NCI-H1930 (cell line): ENCODE results near the gene PODN.

Experiments
- DNase-seq, 2 experiments: peaks; one replicate each; lab custom pipeline; 2025; lab: John Stamatoyannopoulos, UW

The PODN gene

GRCh38 chr1:53074313-53075154, 12.5 kb downstream of the PODN start:
- no peak for DNase-seq

- no peak for DNase-seq
These were observed 13.2 kb downstream of the PODN start for GRCh38 chr1:53075206-53075605.

- DNase-seq: no peak
These were observed 13.7 kb downstream of the PODN start for GRCh38 chr1:53075761-53076163.

- no peak for DNase-seq
These were observed 14.2 kb downstream of the PODN start for GRCh38 chr1:53076165-53076564.

GRCh38 chr1:53076721-53077598, 14.9 kb downstream of the PODN start:
- no peak for DNase-seq

- no peak for DNase-seq
These were observed 15.6 kb downstream of the PODN start for GRCh38 chr1:53077599-53077965.

GRCh38 chr1:53078333-53079101, 16.5 kb downstream of the PODN start:
- DNase-seq: no peak

- no peak for DNase-seq
These were observed 17.2 kb downstream of the PODN start for GRCh38 chr1:53079251-53079650.

GRCh38 chr1:53080041-53080440, 18.0 kb downstream of the PODN start:
- DNase-seq: no peak

- no peak for DNase-seq
These were observed 18.8 kb downstream of the PODN start for GRCh38 chr1:53080769-53081168.

- DNase-seq: no peak
These were observed 19.5 kb downstream of the PODN start for GRCh38 chr1:53081384-53082066.

GRCh38 chr1:53082826-53083455, 20.9 kb downstream of the PODN start:
- DNase-seq: no peak

GRCh38 chr1:53083636-53084588, 21.9 kb downstream of the PODN start:
- DNase-seq: no peak

GRCh38 chr1:53084589-53084971, 22.6 kb downstream of the PODN start:
- no peak for DNase-seq

- no peak for DNase-seq
These were observed 23.4 kb downstream of the PODN start for GRCh38 chr1:53085405-53085804.

- DNase-seq: no peak
These were observed 24.6 kb downstream of the PODN start for GRCh38 chr1:53086491-53087070.

- no peak for DNase-seq
These were observed 25.6 kb downstream of the PODN start for GRCh38 chr1:53087332-53088285.

- no peak for DNase-seq
These were observed 26.7 kb downstream of the PODN start for GRCh38 chr1:53088616-53089300.
